Mesenchymal stem cell (in vitro differentiated cells and primary cell): Measurements from ENCODE around the gene KLHDC8A.

Source experiments
- DNase-seq: peaks from one replicate; pipeline ENCODE4 v3.0.0-alpha.2; 2013
- H2AFZ ChIP-seq: one replicate; pipeline ENCODE4 v1.6.1; 2013; ENCODE audit warnings: low read depth, mild to moderate bottlenecking, control low read depth, inconsistent platforms, low read length, moderate library complexity
- H2AK5ac ChIP-seq: 2 replicates; pipeline ENCODE4 v1.6.1; 2013; ENCODE audit warnings: low read length, moderate library complexity, mild to moderate bottlenecking, inconsistent platforms; ENCODE audit not compliant: severe bottlenecking
- H2BK120ac ChIP-seq: one replicate; pipeline ENCODE4 v1.6.1; 2013; ENCODE audit warnings: low read depth, mild to moderate bottlenecking, inconsistent platforms, low read length, moderate library complexity
- H2BK12ac ChIP-seq, 2 experiments: one replicate each; pipeline ENCODE4 v1.6.1; 2013; ENCODE audit warnings: inconsistent platforms in 2 of 2, low read length in 2 of 2, mild to moderate bottlenecking in 2 of 2, moderate library complexity in 2 of 2, control low read depth in 1 of 2
- H2BK15ac ChIP-seq: one replicate; pipeline ENCODE4 v1.6.1; 2013; ENCODE audit warnings: mild to moderate bottlenecking, low read depth, inconsistent platforms; ENCODE audit not compliant: poor library complexity, severe bottlenecking
- H2BK5ac ChIP-seq: 2 replicates; pipeline ENCODE4 v1.6.1; 2013; ENCODE audit warnings: low read depth, mild to moderate bottlenecking, low read length, control low read depth, inconsistent platforms; ENCODE audit not compliant: poor library complexity, severe bottlenecking
- H3K14ac ChIP-seq, 2 experiments: one replicate each; pipeline ENCODE4 v1.6.1; 2013; ENCODE audit warnings: inconsistent platforms in 2 of 2, low read length in 2 of 2, control low read depth in 1 of 2, mild to moderate bottlenecking in 1 of 2, moderate library complexity in 1 of 2
- H3K18ac ChIP-seq, 2 experiments: one replicate each; pipeline ENCODE4 v1.6.1; 2013; ENCODE audit warnings: inconsistent platforms in 2 of 2, low read length in 2 of 2, control low read depth in 1 of 2, low read depth in 1 of 2, mild to moderate bottlenecking in 1 of 2
- H3K23ac ChIP-seq, 2 experiments: one replicate each; pipeline ENCODE4 v1.6.1; 2013; ENCODE audit warnings: inconsistent platforms in 2 of 2, low read length in 2 of 2, mild to moderate bottlenecking in 2 of 2, moderate library complexity in 2 of 2, control low read depth in 1 of 2
- H3K27ac ChIP-seq: 2 replicates; pipeline ENCODE4 v1.5.1; 2013; ENCODE audit warnings: mild to moderate bottlenecking, moderate library complexity, low read length, control low read depth, inconsistent platforms; ENCODE audit not compliant: poor library complexity, severe bottlenecking
- H3K27me3 ChIP-seq, 2 experiments: 2 replicates each; pipeline versions ENCODE4 v1.6.1 to v1.7.0; 2013; ENCODE audit warnings: low read length in 2 of 2, mild to moderate bottlenecking in 2 of 2, moderate library complexity in 2 of 2, control low read depth in 1 of 2, inconsistent platforms in 1 of 2; ENCODE audit not compliant: control insufficient read depth in 1 of 2, insufficient read depth in 1 of 2
- H3K36me3 ChIP-seq, 2 experiments: 2 replicates each; pipeline versions ENCODE4 v1.6.1 to v1.7.0; 2013; ENCODE audit warnings: low read length in 2 of 2, control low read depth in 1 of 2, inconsistent platforms in 1 of 2, low read depth in 1 of 2, mild to moderate bottlenecking in 1 of 2; ENCODE audit not compliant: insufficient read depth in 2 of 2, control insufficient read depth in 1 of 2
- H3K4ac ChIP-seq, 2 experiments: one replicate each; pipeline ENCODE4 v1.6.1; 2013; ENCODE audit warnings: inconsistent platforms in 2 of 2, low read length in 2 of 2, mild to moderate bottlenecking in 2 of 2, moderate library complexity in 2 of 2, control low read depth in 1 of 2, low read depth in 1 of 2
- H3K4me1 ChIP-seq: 2 replicates; pipeline ENCODE4 v1.6.1; 2013; ENCODE audit warnings: low read depth, low read length, control low read depth; ENCODE audit not compliant: control insufficient read depth, insufficient read depth
- H3K4me2 ChIP-seq: 2 replicates; pipeline ENCODE4 v1.6.1; 2013; ENCODE audit warnings: low read length, mild to moderate bottlenecking, inconsistent platforms; ENCODE audit not compliant: poor library complexity, severe bottlenecking
- H3K4me3 ChIP-seq, 2 experiments: 2 replicates each; pipeline versions ENCODE4 v1.5.1 to v1.7.0; 2013; ENCODE audit warnings: low read length in 2 of 2, mild to moderate bottlenecking in 2 of 2, control low read depth in 1 of 2, low read depth in 1 of 2; ENCODE audit not compliant: insufficient read depth in 1 of 2
- H3K79me1 ChIP-seq: replicated peaks from 2 replicates; pipeline ENCODE4 v1.6.1; 2013; ENCODE audit warnings: mild to moderate bottlenecking, control low read depth, low read length, inconsistent platforms; ENCODE audit not compliant: poor library complexity, severe bottlenecking
- H3K9ac ChIP-seq: 2 replicates; pipeline ENCODE4 v1.7.0; 2013; ENCODE audit warnings: mild to moderate bottlenecking, low read length, moderate library complexity
- H3K9me3 ChIP-seq: 2 replicates; pipeline ENCODE4 v1.7.0; 2013; ENCODE audit warnings: mild to moderate bottlenecking, low read length; ENCODE audit not compliant: control insufficient read depth
- H4K8ac ChIP-seq: one replicate; pipeline ENCODE4 v1.6.1; 2013; ENCODE audit warnings: inconsistent platforms, mild to moderate bottlenecking, low read length, moderate library complexity
- H4K91ac ChIP-seq: one replicate; pipeline ENCODE4 v1.6.1; 2013; ENCODE audit warnings: mild to moderate bottlenecking, low read length, inconsistent platforms
- WGBS: methylation state at CpG from one replicate; pipeline ENCODE4 v1.1.7; 2013; ENCODE audit warnings: mixed read lengths; 5-methylcytosine and 5-hydroxymethylcytosine counted together

KLHDC8A gene

DNA sequence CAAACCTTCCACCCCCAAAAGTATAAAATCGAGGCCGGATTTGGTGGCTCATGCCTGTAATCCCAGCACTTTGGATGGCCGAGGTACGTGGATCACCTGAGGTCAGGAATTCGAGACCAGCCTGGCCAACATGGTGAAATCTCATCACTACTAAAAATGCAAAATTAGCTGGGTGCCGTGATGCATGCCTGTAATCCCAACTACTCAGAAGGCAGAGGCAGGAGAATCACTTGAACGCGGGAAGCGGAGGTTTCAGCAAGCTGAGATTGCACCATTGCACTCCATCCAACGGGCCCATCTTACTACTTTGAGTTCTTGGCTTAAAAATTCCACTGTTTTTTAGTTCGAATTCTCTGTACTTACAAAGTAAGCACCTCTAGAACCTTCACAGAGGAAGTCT, 11.0 kb downstream of the KLHDC8A start:
- no peak overlapping the region for H3K4ac ChIP-seq
- H2BK5ac ChIP-seq, result no peak overlapping the region
- no peak overlapping the region for H2AK5ac ChIP-seq
- H4K8ac ChIP-seq, result no peak overlapping the region
- H2BK12ac ChIP-seq, result no peak overlapping the region
- 82% methylated on average over 11 of the region's 11 CpGs for WGBS
- H2AFZ ChIP-seq, result no peak overlapping the region
- H3K27me3 ChIP-seq, result peaks cover 78 to 88% of the 10 kb centered on the region in 2 experiments
- no peak overlapping the region for H3K18ac ChIP-seq
- DNase-seq, result no peak
- H4K91ac ChIP-seq, result no peak overlapping the region
- H2BK15ac ChIP-seq, result no peak overlapping the region
- H3K9me3 ChIP-seq, result no peaks in the 10 kb centered on the region
- no peak overlapping the region for H3K14ac ChIP-seq
- H3K4me1 ChIP-seq, result peaks cover 13% of the 10 kb centered on the region
- H3K36me3 ChIP-seq, result no peaks in the 10 kb centered on the region
- H3K4me2 ChIP-seq, result no peak overlapping the region
- no peak overlapping the region for H3K23ac ChIP-seq
- no peaks in the 10 kb centered on the region for H3K79me1 ChIP-seq
- no peak overlapping the region for H2BK120ac ChIP-seq
- no peak overlapping the region for H3K4me3 ChIP-seq
- no peak overlapping the region for H3K27ac ChIP-seq
- H3K9ac ChIP-seq, result no peak overlapping the region

DNA sequence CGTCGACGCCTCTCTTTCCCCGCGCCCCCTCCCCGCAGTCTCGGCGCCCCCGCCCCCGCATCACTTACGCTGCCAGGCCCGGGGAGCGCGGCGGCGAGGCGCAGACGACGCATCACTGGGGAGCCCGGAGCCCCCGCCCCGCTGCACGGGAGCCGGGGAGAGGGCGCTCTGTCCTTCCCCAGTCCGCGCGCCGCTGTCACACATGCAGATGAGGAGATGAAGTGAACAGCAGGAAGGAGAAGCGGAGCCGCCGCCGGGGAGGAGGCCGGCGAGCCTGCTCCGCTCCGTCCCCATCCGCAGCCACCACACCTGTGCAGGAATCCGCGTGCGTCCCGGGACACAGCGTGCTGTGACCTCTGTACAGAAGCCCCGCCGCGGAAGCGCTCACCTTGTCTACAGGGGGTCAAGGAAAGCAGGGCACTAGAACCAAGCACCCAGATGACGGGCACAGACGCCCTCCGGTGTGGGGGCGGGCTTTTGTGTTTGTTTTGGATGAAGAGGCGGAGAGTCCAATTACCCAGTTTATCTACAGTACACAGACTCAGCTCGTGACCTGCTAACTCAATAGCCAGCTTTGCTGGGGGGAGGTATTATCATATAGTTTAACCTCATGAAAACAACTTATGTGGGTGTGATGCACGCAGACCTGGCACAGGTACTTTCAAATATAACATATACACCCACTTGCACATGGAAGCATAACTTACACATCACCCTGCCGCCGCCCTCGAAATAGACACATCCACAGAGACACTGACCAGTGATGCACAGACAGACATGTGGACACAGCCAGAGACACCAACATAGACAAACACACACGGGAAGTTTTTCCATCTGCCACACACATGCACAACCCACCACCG, 12.4 kb downstream of the KLHDC8A start:
- H2AK5ac ChIP-seq, result no peak overlapping the region
- H3K36me3 ChIP-seq, result no peaks in the 10 kb centered on the region
- no peak overlapping the region for H2BK12ac ChIP-seq
- H3K4me1 ChIP-seq, result peaks cover 13% of the 10 kb centered on the region
- H3K27me3 ChIP-seq, result peaks cover 64 to 77% of the 10 kb centered on the region in 2 experiments
- peak; percentile 30 for DNase-seq
- H4K91ac ChIP-seq, result no peak overlapping the region
- H3K18ac ChIP-seq, result no peak overlapping the region
- no peaks in the 10 kb centered on the region for H3K9me3 ChIP-seq
- H4K8ac ChIP-seq, result no peak overlapping the region
- H3K79me1 ChIP-seq, result no peaks in the 10 kb centered on the region
- H2AFZ ChIP-seq, result no peak overlapping the region
- no peak overlapping the region for H3K27ac ChIP-seq
- no peak overlapping the region for H2BK5ac ChIP-seq
- H3K4ac ChIP-seq, result no peak overlapping the region
- no peak overlapping the region for H3K23ac ChIP-seq
- no peak overlapping the region for H2BK15ac ChIP-seq
- H3K9ac ChIP-seq, result no peak overlapping the region
- H3K4me3 ChIP-seq, result peak overlapping the region; percentile 40 to 47
- H3K14ac ChIP-seq, result no peak overlapping the region
- WGBS, result 22% methylated on average over 24 of the region's 59 CpGs
- peak overlapping the region; percentile 63 for H3K4me2 ChIP-seq
- H2BK120ac ChIP-seq, result no peak overlapping the region

DNA sequence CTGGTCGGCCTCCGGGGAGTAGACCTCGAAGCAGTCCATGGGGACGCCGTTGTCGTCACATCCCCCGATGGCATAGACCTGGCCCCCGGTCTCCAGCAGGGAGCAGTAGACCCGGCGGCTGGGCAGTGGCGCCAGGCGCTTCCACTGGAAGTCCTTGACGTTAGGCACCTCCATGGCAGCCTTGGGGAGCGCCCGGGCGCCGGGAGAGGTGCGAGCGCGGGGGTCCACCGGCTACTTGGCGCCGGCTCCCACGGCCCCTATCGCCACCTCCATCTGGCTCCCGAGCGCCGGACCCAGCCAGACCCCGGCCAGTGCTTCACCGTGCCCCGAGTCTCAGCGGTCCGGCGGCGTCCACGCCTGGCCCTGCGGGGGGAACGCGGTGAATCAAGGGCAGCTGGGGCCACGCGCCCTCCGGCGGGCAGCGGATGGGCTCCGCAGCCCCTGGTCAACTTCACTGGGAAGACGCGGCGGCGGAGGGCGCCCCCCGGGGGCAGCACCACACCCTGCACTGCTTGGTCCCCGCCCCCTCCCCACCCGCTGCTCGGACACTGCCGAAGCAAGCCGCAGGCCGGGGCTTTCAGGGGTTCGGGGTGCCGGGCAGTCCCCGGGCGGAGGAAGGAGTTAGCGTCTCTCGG, 13.2 kb downstream of the KLHDC8A start:
- Histone ChIP-seq H3K27ac (no peak overlapping the region), H3K23ac (peak overlapping the region in 1 of 2 experiments; percentile 9), H2BK12ac (no peak overlapping the region), H2BK5ac (no peak overlapping the region), H4K91ac (no peak overlapping the region), H3K4ac (no peak overlapping the region), H3K18ac (no peak overlapping the region), H3K4me3 (peak overlapping the region in 1 of 2 experiments; percentile 40), H2AFZ (no peak overlapping the region), H3K9ac (no peak overlapping the region), H3K27me3 (peaks cover 63 to 77% of the 10 kb centered on the region in 2 experiments), H2BK120ac (no peak overlapping the region), H3K14ac (no peak overlapping the region), H3K9me3 (no peaks in the 10 kb centered on the region), H3K79me1 (no peaks in the 10 kb centered on the region), H3K36me3 (no peaks in the 10 kb centered on the region), H2BK15ac (no peak overlapping the region), H2AK5ac (no peak overlapping the region), H3K4me1 (peaks cover 13% of the 10 kb centered on the region), H4K8ac (no peak overlapping the region), H3K4me2 (peak overlapping the region; percentile 63)
- DNase-seq, result no peak
- WGBS, result 2% methylated on average over 57 of the region's 63 CpGs

- Histone ChIP-seq H2AFZ (no peak overlapping the region), H3K27me3 (peaks cover 63 to 77% of the 10 kb centered on the region in 2 experiments), H3K9me3 (no peaks in the 10 kb centered on the region), H3K9ac (no peak overlapping the region), H2BK5ac (no peak overlapping the region), H3K23ac (no peak overlapping the region), H4K91ac (no peak overlapping the region), H3K4ac (no peak overlapping the region), H2BK15ac (no peak overlapping the region), H3K14ac (no peak overlapping the region), H3K36me3 (no peaks in the 10 kb centered on the region), H2BK12ac (no peak overlapping the region), H3K18ac (no peak overlapping the region), H3K4me2 (no peak overlapping the region), H3K4me3 (no peak overlapping the region), H3K4me1 (peaks cover 13% of the 10 kb centered on the region), H3K27ac (no peak overlapping the region), H4K8ac (no peak overlapping the region), H2BK120ac (no peak overlapping the region), H2AK5ac (no peak overlapping the region), H3K79me1 (no peaks in the 10 kb centered on the region)
- no peak for DNase-seq
- 78% methylated on average over 12 of the region's 12 CpGs for WGBS
These were observed 13.7 kb downstream of the KLHDC8A start for GRCh38 chr1:205342986-205343385.
